GM18870 (cell line): ENCODE results near the gene FHAD1.
"Not testable (repeated sequence)": the region's sequence is repeated elsewhere in the genome, so short reads cannot be mapped to it uniquely, and the experiment has no call there.

Source experiments
- ATAC-seq: cut with Tn5 transposase; IDR thresholded peaks from one replicate; pipeline ENCODE4 v1.9.1; 2021; ENCODE audit warnings: moderate library complexity; ENCODE audit not compliant: unreplicated experiment

The FHAD1 gene

GRCh38 chr1:15362096-15362736 is 115.2 kb downstream of the FHAD1 start:
- no peak for ATAC-seq

GRCh38 chr1:15362737-15363128 is 115.7 kb downstream of the FHAD1 start:
- no peak for ATAC-seq

GRCh38 chr1:15364740-15365139 is 117.7 kb downstream of the FHAD1 start:
- no peak for ATAC-seq

- ATAC-seq: no peak
Observed at GRCh38 chr1:15368888-15369287, 121.9 kb downstream of the FHAD1 start.

- no peak for ATAC-seq
Observed at GRCh38 chr1:15370268-15370667, 123.2 kb downstream of the FHAD1 start.

- no peak for ATAC-seq
Observed at GRCh38 chr1:15370781-15371520, 123.9 kb downstream of the FHAD1 start.

- no peak for ATAC-seq
Observed at GRCh38 chr1:15371610-15372545, 124.9 kb downstream of the FHAD1 start.

- no peak for ATAC-seq
Observed at GRCh38 chr1:15378729-15379128, 131.7 kb downstream of the FHAD1 start.

GRCh38 chr1:15379151-15379550 is 132.1 kb downstream of the FHAD1 start:
- not testable (repeated sequence) for ATAC-seq

- no peak for ATAC-seq
Observed at GRCh38 chr1:15380601-15381508, 133.8 kb downstream of the FHAD1 start.

- no peak for ATAC-seq
Observed at GRCh38 chr1:15381805-15382204, 134.8 kb downstream of the FHAD1 start.

GRCh38 chr1:15382601-15383518 is 135.8 kb downstream of the FHAD1 start:
- no peak for ATAC-seq

- no peak for ATAC-seq
Observed at GRCh38 chr1:15383810-15384209, 136.8 kb downstream of the FHAD1 start.

GRCh38 chr1:15384301-15384901 is 137.4 kb downstream of the FHAD1 start:
- no peak for ATAC-seq

- ATAC-seq: no peak
Observed at GRCh38 chr1:15385420-15385819, 138.4 kb downstream of the FHAD1 start.

GRCh38 chr1:15386164-15386749 is 139.2 kb downstream of the FHAD1 start:
- no peak for ATAC-seq

- ATAC-seq: no peak
Observed at GRCh38 chr1:15388201-15388880, 141.3 kb downstream of the FHAD1 start.

- not testable (repeated sequence) for ATAC-seq
Observed at GRCh38 chr1:15389828-15390227, 142.8 kb downstream of the FHAD1 start.
